ENCODE data around the gene STX17.

- TF ChIP-seq POLR2A (IDR thresholded peaks at IDR 0.05) (no peak), CTCF (IDR thresholded peaks at IDR 0.05) (no peak)
These were observed 10.2 kb downstream of the STX17 start for GRCh38 chr9:99916650-99917049.

All from thyroid gland (tissue), 4 donors.